Mucosa of gallbladder (tissue), 1 donor: ENCODE results near the gene ZNF552. TPM values are rescaled to one million over a fixed set of nuclear protein-coding genes. Genes with fewer than 3 reads are reported as not detected.
A peak's percentile ranks its signal among the peaks of the same experiment; 100 is the strongest.
"Not testable (repeated sequence)": the region's sequence is repeated elsewhere in the genome, so short reads cannot be mapped to it uniquely, and the experiment has no call there.

Experiments used
- DNase-seq: peaks from one replicate; pipeline ENCODE4 v3.0.0-alpha.2; 2020; ENCODE audit warnings: low spot score
- total RNA-seq: library from RNA; stranded (reverse); gene quantifications from one replicate; pipeline ENCODE4 v1.2.1, GENCODE V29; 2021
- donor health status: DM: no; HTN: no; CAD: no.

Gene ZNF552
- total RNA-seq, 1 donor from 2014 or later = 47.0 TPM

- no peak for DNase-seq
Observed at GRCh38 chr19:57818378-57818777, 3.7 kb upstream of the ZNF552 start.

- DNase-seq = no peak
Observed at GRCh38 chr19:57817976-57818375, 3.3 kb upstream of the ZNF552 start.

- peak; percentile 73 for DNase-seq
Observed at GRCh38 chr19:57816652-57817051, 1.9 kb upstream of the ZNF552 start.

GRCh38 chr19:57815247-57816075 is 748 bp upstream of the ZNF552 start:
- DNase-seq = no peak

- no peak for DNase-seq
Observed at GRCh38 chr19:57813919-57814504, 701 bp downstream of the ZNF552 start.

GRCh38 chr19:57812975-57813820 is 1.5 kb downstream of the ZNF552 start:
- DNase-seq = not testable (repeated sequence)

GRCh38 chr19:57812226-57812625 is 2.5 kb downstream of the ZNF552 start:
- DNase-seq = no peak

GRCh38 chr19:57810410-57811295 is 4.1 kb downstream of the ZNF552 start:
- DNase-seq = peak; percentile 70

- no peak for DNase-seq
Observed at GRCh38 chr19:57807541-57807940, 7.2 kb downstream of the ZNF552 start.

- DNase-seq = no peak
Observed at GRCh38 chr19:57803594-57804325, 11.0 kb downstream of the ZNF552 start.

GRCh38 chr19:57803265-57803593 is 11.5 kb downstream of the ZNF552 start:
- DNase-seq = no peak

GRCh38 chr19:57802269-57802668 is 12.4 kb downstream of the ZNF552 start:
- DNase-seq = no peak

- DNase-seq = no peak
Observed at GRCh38 chr19:57800696-57801095, 14.0 kb downstream of the ZNF552 start.

- DNase-seq = not testable (repeated sequence)
Observed at GRCh38 chr19:57796580-57796979, 18.1 kb downstream of the ZNF552 start.

GRCh38 chr19:57789288-57789687 is 25.4 kb downstream of the ZNF552 start:
- DNase-seq = no peak

GRCh38 chr19:57788114-57788692 is 26.5 kb downstream of the ZNF552 start:
- DNase-seq = no peak

- no peak for DNase-seq
Observed at GRCh38 chr19:57786906-57787305, 27.8 kb downstream of the ZNF552 start.

- no peak for DNase-seq
Observed at GRCh38 chr19:57786286-57786685, 28.4 kb downstream of the ZNF552 start.

- DNase-seq = no peak
Observed at GRCh38 chr19:57779220-57779845, 35.4 kb downstream of the ZNF552 start.

GRCh38 chr19:57778336-57778735 is 36.4 kb downstream of the ZNF552 start:
- DNase-seq = no peak
